Duodenal mucosa (tissue), 2 donors: ENCODE results near the gene CEP192.

Experiments used
- H3K27ac ChIP-seq: one replicate; pipeline ENCODE4 v1.7.0; 2013; ENCODE audit warnings: low read depth, low read length
- H3K27me3 ChIP-seq, 2 donors: one replicate each; pipeline ENCODE4 v1.7.0; 2013; ENCODE audit warnings: low read length in 2 of 2, control low read depth in 1 of 2; ENCODE audit not compliant: insufficient read depth in 2 of 2, control insufficient read depth in 1 of 2
- H3K36me3 ChIP-seq, 2 donors: one replicate each; pipeline ENCODE4 v1.7.0; 2013; ENCODE audit warnings: low read length in 2 of 2, control low read depth in 1 of 2; ENCODE audit not compliant: insufficient read depth in 2 of 2, control insufficient read depth in 1 of 2
- H3K4me1 ChIP-seq, 2 donors: one replicate each; pipeline ENCODE4 v1.7.0; 2013; ENCODE audit warnings: low read length in 2 of 2, control low read depth in 1 of 2; ENCODE audit not compliant: insufficient read depth in 2 of 2, control insufficient read depth in 1 of 2
- H3K4me3 ChIP-seq, 2 donors: one replicate each; pipeline ENCODE4 v1.7.0; 2013; ENCODE audit warnings: low read length in 2 of 2, low read depth in 1 of 2
- H3K9ac ChIP-seq, 2 donors: one replicate each; pipeline ENCODE4 v1.7.0; 2013; ENCODE audit warnings: low read length in 2 of 2, low read depth in 1 of 2
- H3K9me3 ChIP-seq, 2 donors: one replicate each; pipeline ENCODE4 v1.7.0; 2013; ENCODE audit warnings: low read length in 2 of 2, control low read depth in 1 of 2; ENCODE audit not compliant: control insufficient read depth in 1 of 2

Gene CEP192

GRCh38 chr18:13026583-13027270, 35.6 kb downstream of the CEP192 start:
- H3K9me3 ChIP-seq, result peaks cover 0 to 3% of the 10 kb centered on the region in 2 donors
- H3K27me3 ChIP-seq, result no peaks in the 10 kb centered on the region
- H3K4me1 ChIP-seq, result no peaks in the 10 kb centered on the region
- H3K36me3 ChIP-seq, result peaks cover 12 to 60% of the 10 kb centered on the region in 2 donors
- no peak overlapping the region for H3K4me3 ChIP-seq
- no peak overlapping the region for H3K27ac ChIP-seq
- no peak overlapping the region for H3K9ac ChIP-seq

DNA sequence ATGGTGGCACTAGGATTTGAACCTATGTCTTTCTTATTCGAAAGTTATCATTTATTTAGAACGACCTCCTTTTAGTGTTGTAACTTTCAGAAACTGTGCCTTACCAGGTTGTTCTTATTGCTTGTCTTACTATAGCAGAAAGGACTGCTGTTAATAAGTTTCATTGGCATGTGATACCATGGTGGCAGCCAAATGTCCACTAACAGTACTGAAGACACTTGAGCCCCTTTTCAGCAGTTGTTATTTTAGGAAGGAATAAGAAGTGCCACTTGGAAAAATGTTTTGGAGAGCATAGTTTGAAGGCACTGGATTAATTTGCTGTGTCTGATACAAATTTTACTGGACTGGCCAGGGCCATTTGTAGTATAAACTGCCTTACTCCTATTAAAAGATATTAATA, 37.7 kb downstream of the CEP192 start:
- H3K9ac ChIP-seq, result no peak overlapping the region
- H3K36me3 ChIP-seq, result peaks cover 18 to 62% of the 10 kb centered on the region in 2 donors
- no peak overlapping the region for H3K4me3 ChIP-seq
- H3K9me3 ChIP-seq, result no peaks in the 10 kb centered on the region
- H3K27me3 ChIP-seq, result no peaks in the 10 kb centered on the region
- no peaks in the 10 kb centered on the region for H3K4me1 ChIP-seq
- H3K27ac ChIP-seq, result no peak overlapping the region

DNA sequence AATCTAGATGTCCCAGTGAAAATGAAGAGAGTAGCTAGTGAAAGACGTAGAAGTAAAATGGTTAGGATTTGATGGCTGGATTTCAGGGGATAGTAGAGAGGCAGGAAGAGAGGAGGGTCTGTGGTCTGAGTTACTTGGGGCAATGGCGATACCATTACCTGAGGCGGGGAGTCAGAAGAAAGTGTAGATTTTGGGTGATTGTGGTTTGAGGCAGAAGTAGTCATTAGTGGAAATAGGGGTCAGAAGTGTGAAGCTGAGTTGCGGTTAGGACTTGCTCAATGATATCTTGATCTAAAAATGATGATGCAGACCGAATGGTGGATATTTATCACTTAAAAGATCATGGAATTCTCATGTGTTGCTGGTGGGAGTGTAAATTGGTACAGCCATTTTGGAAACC, 41.0 kb downstream of the CEP192 start:
- Histone ChIP-seq H3K9ac (no peak overlapping the region), H3K27ac (no peak overlapping the region), H3K27me3 (no peaks in the 10 kb centered on the region), H3K4me3 (no peak overlapping the region), H3K9me3 (no peaks in the 10 kb centered on the region), H3K36me3 (peaks cover 14 to 55% of the 10 kb centered on the region in 2 donors), H3K4me1 (no peaks in the 10 kb centered on the region)

- no peak overlapping the region for H3K9ac ChIP-seq
- no peaks in the 10 kb centered on the region for H3K4me1 ChIP-seq
- H3K4me3 ChIP-seq, result no peak overlapping the region
- H3K36me3 ChIP-seq, result peaks cover 16 to 46% of the 10 kb centered on the region in 2 donors
- H3K27me3 ChIP-seq, result no peaks in the 10 kb centered on the region
- no peaks in the 10 kb centered on the region for H3K9me3 ChIP-seq
- no peak overlapping the region for H3K27ac ChIP-seq
These were observed 44.2 kb downstream of the CEP192 start for GRCh38 chr18:13035249-13035914.

DNA sequence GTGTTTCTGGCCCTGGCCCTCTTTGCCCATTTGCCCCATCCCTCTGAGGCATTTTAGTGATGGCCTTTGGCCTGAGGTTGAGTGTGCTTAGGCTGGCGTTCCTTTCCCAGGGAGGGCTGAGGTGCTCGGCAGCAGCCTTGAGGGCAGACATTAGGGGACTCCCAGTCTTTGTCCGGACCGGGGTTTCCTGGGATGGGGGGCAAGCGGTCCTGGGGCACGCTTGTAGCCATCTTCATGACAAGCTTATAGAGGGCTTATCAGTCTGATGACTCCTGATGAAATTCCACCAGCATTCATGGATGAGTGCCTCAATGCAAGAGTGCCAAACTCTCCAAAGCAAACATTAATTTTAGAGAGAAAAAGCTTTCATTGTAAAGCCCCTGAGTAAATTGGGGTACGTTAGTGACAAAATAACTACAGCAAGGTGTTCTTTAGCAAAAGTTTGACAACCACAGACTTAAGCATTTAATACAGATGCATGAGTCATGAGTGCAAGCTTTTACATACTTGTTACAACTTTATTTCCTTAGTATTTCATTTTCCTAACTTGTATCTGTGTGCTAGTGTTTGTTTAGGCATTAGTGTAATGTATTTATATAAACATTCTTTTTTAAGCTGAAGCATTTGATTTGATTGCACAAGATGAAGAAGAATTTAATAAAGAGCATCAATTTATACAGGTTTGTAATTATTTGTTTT, 45.6 kb downstream of the CEP192 start:
- peaks cover 15 to 35% of the 10 kb centered on the region in 2 donors for H3K36me3 ChIP-seq
- no peak overlapping the region for H3K4me3 ChIP-seq
- no peak overlapping the region for H3K9ac ChIP-seq
- H3K9me3 ChIP-seq, result no peaks in the 10 kb centered on the region
- H3K27ac ChIP-seq, result no peak overlapping the region
- no peaks in the 10 kb centered on the region for H3K27me3 ChIP-seq
- no peaks in the 10 kb centered on the region for H3K4me1 ChIP-seq

DNA sequence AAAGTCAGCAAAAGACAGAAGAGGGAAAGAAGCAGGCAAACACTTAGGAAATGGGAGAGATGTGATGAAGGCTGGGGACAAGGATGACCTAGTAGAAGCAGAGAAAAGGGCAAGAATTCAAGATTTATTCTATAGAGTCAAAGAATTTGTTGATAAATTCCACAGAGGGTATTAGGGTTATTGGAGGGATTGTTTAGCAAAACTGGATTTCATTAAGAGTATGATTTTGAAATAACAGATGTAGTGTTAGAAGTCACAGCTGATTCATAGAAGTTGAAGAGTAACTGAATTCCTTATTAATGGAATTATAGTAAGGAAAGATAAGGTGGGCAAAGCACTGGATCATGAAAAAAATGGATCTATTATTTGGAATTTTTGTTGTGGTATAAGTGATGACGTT, 48.6 kb downstream of the CEP192 start:
- Histone ChIP-seq H3K9me3 (no peaks in the 10 kb centered on the region), H3K27me3 (no peaks in the 10 kb centered on the region), H3K4me1 (no peaks in the 10 kb centered on the region), H3K36me3 (peaks cover 18 to 36% of the 10 kb centered on the region in 2 donors), H3K4me3 (no peak overlapping the region), H3K9ac (no peak overlapping the region), H3K27ac (no peak overlapping the region)

GRCh38 chr18:13043066-13043465, 51.9 kb downstream of the CEP192 start:
- no peaks in the 10 kb centered on the region for H3K9me3 ChIP-seq
- no peaks in the 10 kb centered on the region for H3K27me3 ChIP-seq
- peaks cover 16 to 29% of the 10 kb centered on the region in 2 donors for H3K36me3 ChIP-seq
- no peak overlapping the region for H3K27ac ChIP-seq
- H3K9ac ChIP-seq, result no peak overlapping the region
- H3K4me3 ChIP-seq, result no peak overlapping the region
- H3K4me1 ChIP-seq, result no peaks in the 10 kb centered on the region

GRCh38 chr18:13048061-13048595, 57.0 kb downstream of the CEP192 start:
- Histone ChIP-seq H3K36me3 (peaks cover 10 to 42% of the 10 kb centered on the region in 2 donors), H3K27ac (no peak overlapping the region), H3K9ac (no peak overlapping the region), H3K4me1 (no peaks in the 10 kb centered on the region), H3K27me3 (no peaks in the 10 kb centered on the region), H3K9me3 (no peaks in the 10 kb centered on the region), H3K4me3 (no peak overlapping the region)

- Histone ChIP-seq H3K27me3 (no peaks in the 10 kb centered on the region), H3K9me3 (no peaks in the 10 kb centered on the region), H3K27ac (no peak overlapping the region), H3K4me3 (no peak overlapping the region), H3K9ac (no peak overlapping the region), H3K4me1 (no peaks in the 10 kb centered on the region), H3K36me3 (peaks cover 23 to 62% of the 10 kb centered on the region in 2 donors)
These were observed 60.0 kb downstream of the CEP192 start for GRCh38 chr18:13051159-13051558.

- no peak overlapping the region for H3K27ac ChIP-seq
- no peaks in the 10 kb centered on the region for H3K9me3 ChIP-seq
- H3K4me1 ChIP-seq, result no peaks in the 10 kb centered on the region
- no peak overlapping the region for H3K9ac ChIP-seq
- no peak overlapping the region for H3K4me3 ChIP-seq
- no peaks in the 10 kb centered on the region for H3K27me3 ChIP-seq
- peaks cover 26 to 69% of the 10 kb centered on the region in 2 donors for H3K36me3 ChIP-seq
These were observed 60.8 kb downstream of the CEP192 start for GRCh38 chr18:13051950-13052349.
